ENCODE measurements around the gene ARL8B.

ARL8B gene

GRCh38 chr3:5213574-5213966 lies 91.5 kb downstream of the ARL8B start:
- DNase-seq (ENCODE audit: extremely low read depth, low read depth) = no peak
- TF ChIP-seq, protein P1, sequence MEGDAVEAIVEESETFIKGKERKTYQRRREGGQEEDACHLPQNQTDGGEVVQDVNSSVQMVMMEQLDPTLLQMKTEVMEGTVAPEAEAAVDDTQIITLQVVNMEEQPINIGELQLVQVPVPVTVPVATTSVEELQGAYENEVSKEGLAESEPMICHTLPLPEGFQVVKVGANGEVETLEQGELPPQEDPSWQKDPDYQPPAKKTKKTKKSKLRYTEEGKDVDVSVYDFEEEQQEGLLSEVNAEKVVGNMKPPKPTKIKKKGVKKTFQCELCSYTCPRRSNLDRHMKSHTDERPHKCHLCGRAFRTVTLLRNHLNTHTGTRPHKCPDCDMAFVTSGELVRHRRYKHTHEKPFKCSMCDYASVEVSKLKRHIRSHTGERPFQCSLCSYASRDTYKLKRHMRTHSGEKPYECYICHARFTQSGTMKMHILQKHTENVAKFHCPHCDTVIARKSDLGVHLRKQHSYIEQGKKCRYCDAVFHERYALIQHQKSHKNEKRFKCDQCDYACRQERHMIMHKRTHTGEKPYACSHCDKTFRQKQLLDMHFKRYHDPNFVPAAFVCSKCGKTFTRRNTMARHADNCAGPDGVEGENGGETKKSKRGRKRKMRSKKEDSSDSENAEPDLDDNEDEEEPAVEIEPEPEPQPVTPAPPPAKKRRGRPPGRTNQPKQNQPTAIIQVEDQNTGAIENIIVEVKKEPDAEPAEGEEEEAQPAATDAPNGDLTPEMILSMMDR (IDR thresholded peaks at IDR 0.05; ENCODE audit: low read depth, low read length) = no peak

DNA sequence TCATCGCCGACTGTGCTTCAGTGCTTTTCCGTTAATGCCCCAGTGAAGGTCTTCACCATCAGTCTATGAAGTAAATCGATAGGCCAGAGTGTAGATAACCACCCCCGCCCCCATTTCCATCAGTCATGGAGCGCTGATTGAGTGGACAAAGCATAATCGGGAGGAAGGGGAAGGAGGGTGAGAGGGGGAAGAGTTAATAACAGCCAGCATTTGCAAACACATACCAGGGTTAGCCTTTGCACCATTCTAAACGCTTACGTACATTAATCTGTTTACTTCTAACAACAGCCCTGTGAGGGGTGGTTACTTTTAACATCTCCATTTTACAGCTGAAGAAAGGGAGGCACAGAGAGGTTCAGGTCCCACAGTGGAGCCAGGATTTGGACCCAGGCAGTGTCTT lies 92.3 kb downstream of the ARL8B start:
- TF ChIP-seq, protein P1 (IDR thresholded peaks at IDR 0.05; ENCODE audit: low read depth, low read length) = no peak
- DNase-seq (ENCODE audit: extremely low read depth, low read depth) = no peak

DNA sequence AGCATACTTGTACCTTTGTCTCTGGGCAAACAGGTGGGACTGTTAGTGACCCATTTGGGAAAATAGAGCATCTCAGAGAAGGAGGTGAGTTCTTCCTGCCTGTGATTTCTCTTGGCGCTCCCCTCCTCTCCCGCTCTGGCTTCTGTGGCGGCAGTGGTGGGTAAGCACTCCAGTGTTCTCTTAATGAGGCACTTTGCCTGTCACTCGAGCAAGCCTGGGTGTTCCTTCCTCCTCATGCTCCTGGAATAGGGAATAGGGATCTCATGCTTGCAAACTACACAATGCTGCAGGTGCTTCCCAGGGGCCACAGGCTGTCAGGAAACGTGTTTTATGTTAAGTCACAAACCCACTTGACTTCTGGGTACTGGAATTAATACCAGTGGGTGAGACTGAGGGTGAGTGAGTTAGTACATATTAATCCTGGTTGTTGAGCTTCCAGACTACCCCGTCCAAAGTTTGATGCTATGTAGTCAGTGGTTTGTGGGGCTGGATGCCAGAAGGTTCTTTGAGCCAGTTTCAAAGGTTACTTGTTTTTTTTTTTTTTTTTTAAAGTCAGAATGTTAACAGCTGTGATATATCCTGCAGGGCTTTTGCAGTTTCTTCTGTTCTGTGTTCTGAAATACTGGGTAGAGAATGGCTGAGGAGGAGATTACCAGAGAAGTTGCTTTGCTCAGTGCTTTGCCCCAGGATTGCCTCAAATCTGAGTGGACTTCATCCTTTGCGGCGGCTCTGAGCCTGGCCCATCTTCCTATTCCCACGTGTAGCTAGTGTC lies 95.9 kb downstream of the ARL8B start:
- DNase-seq (ENCODE audit: extremely low read depth, low read depth) = peak; percentile 35
- TF ChIP-seq, protein P1 (IDR thresholded peaks at IDR 0.05; ENCODE audit: low read depth, low read length) = no peak

GRCh38 chr3:5218815-5219214 lies 96.7 kb downstream of the ARL8B start:
- DNase-seq (ENCODE audit: extremely low read depth, low read depth) = no peak
- TF ChIP-seq, protein P1 (IDR thresholded peaks at IDR 0.05; ENCODE audit: low read depth, low read length) = no peak

GRCh38 chr3:5219216-5219615 lies 97.1 kb downstream of the ARL8B start:
- TF ChIP-seq, protein P1 (IDR thresholded peaks at IDR 0.05; ENCODE audit: low read depth, low read length) = no peak
- DNase-seq (ENCODE audit: extremely low read depth, low read depth) = no peak

GRCh38 chr3:5220193-5220592 lies 98.1 kb downstream of the ARL8B start:
- DNase-seq (ENCODE audit: extremely low read depth, low read depth) = no peak
- TF ChIP-seq, protein P1 (IDR thresholded peaks at IDR 0.05; ENCODE audit: low read depth, low read length) = no peak

GRCh38 chr3:5220667-5221431 lies 98.8 kb downstream of the ARL8B start:
- no peak for DNase-seq (ENCODE audit: extremely low read depth, low read depth)
- TF ChIP-seq, protein P1 (IDR thresholded peaks at IDR 0.05; ENCODE audit: low read depth, low read length) = no peak

Measured in AG09319 (cell line).